SU-DHL-6 (cell line): Measurements from ENCODE around the gene PACC1.

Source experiments
- H2AFZ ChIP-seq: fragments of 200-600 bp; sonication (generic); 2 replicates; pipeline ENCODE4 v1.6.1; 2014; ENCODE audit warnings: low read depth, mild to moderate bottlenecking, moderate library complexity, mixed read lengths, antibody characterized with exemption, low read length; ENCODE audit not compliant: severe bottlenecking
- H3F3A ChIP-seq: fragments of 200-600 bp; shearing (Covaris generic); 2 replicates; pipeline ENCODE4 v1.6.0; 2016; ENCODE audit warnings: antibody characterized with exemption, mild to moderate bottlenecking; ENCODE audit not compliant: insufficient read depth
- H3K27ac ChIP-seq: fragments of 200-600 bp; sonication (generic); 2 replicates; pipeline ENCODE4 v1.5.1; 2016; ENCODE audit warnings: low read depth, mild to moderate bottlenecking, low read length, moderate library complexity, mixed read lengths
- H3K27me3 ChIP-seq: fragments of 200-600 bp; sonication (generic), shearing (Covaris generic); 2 replicates; pipeline ENCODE4 v1.6.0; 2014; ENCODE audit warnings: mild to moderate bottlenecking, low read length
- H3K36me3 ChIP-seq: fragments of 200-600 bp; sonication (generic); 2 replicates; pipeline ENCODE4 v1.6.1; 2014; ENCODE audit warnings: mild to moderate bottlenecking, low read length, mixed read lengths
- H3K4me2 ChIP-seq: fragments of 300-600, 200-600 bp; shearing (Covaris generic), sonication (generic); 2 replicates; pipeline ENCODE4 v1.6.0; 2014; ENCODE audit warnings: low read length, low read depth, mild to moderate bottlenecking; ENCODE audit not compliant: poor library complexity, severe bottlenecking
- H3K4me3 ChIP-seq: fragments of 200-600 bp; sonication (generic); 2 replicates; pipeline ENCODE4 v1.5.1; 2014; ENCODE audit warnings: antibody characterized with exemption, low read length, mild to moderate bottlenecking, mixed read lengths; ENCODE audit not compliant: insufficient read depth, poor library complexity, severe bottlenecking
- H3K79me2 ChIP-seq: fragments of 200-600 bp; sonication (generic); 2 replicates; pipeline ENCODE4 v1.6.1; 2014; ENCODE audit warnings: mild to moderate bottlenecking, low read length, moderate library complexity; ENCODE audit not compliant: insufficient read depth
- H3K9ac ChIP-seq: fragments of 200-600 bp; sonication (generic); 2 replicates; pipeline ENCODE4 v1.7.0; 2014; ENCODE audit warnings: mild to moderate bottlenecking, low read length
- H3K9me2 ChIP-seq: fragments of 200-600 bp; sonication (generic); replicated peaks from 2 replicates; pipeline ENCODE4 v1.6.1; 2014; ENCODE audit warnings: low read length; ENCODE audit not compliant: insufficient read depth
- H3K9me3 ChIP-seq: fragments of 200-600 bp; sonication (generic); 2 replicates; pipeline ENCODE4 v1.6.1; 2014; ENCODE audit warnings: low read length, mixed read lengths; ENCODE audit not compliant: insufficient read depth
- H4K20me1 ChIP-seq: fragments of 200-600 bp; sonication (generic); 2 replicates; pipeline ENCODE4 v1.6.1; 2014; ENCODE audit warnings: low read depth, mild to moderate bottlenecking, antibody characterized with exemption, low read length, moderate library complexity, mixed read lengths
- EZH2phosphoT487 ChIP-seq: fragments of 200-600 bp; sonication (generic), shearing (Covaris generic); conservative IDR thresholded peaks from 2 replicates; pipeline ENCODE4 v1.6.1; 2018; ENCODE audit warnings: mild to moderate bottlenecking, antibody characterized with exemption, low read length, moderate library complexity, mixed read lengths
- TF ChIP-seq, protein P1 (sequence below): fragments of 200-600 bp; sonication (generic); IDR thresholded peaks from one replicate; pipeline ENCODE4 v1.5.1; 2017; ENCODE audit warnings: antibody characterized with exemption, mild to moderate bottlenecking, low read length, moderate library complexity; ENCODE audit not compliant: insufficient read depth, poor library complexity, severe bottlenecking

PACC1 gene

DNA sequence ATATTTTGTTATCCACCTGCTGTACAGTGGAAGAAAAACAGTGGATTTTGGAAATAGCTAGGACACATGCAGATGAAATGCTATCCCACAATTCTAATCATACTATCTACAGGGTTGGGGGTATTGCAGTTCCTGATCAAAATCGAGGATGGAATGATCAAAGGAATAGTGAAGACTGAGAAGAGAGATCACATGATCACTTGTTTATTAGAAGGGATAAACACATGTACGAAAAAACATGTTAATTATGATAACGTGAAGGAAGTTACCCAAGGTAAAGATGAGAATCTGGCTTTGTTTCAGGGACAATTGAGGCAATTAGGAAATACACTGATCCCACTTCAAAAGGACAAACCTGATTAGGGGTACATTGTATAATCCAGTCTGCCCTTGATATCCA, 9.2 kb upstream of the PACC1 start:
- H3K4me3 ChIP-seq = no peak overlapping the region
- no peaks in the 10 kb centered on the region for H4K20me1 ChIP-seq
- H3K4me2 ChIP-seq = no peak overlapping the region
- H3K9ac ChIP-seq = no peak overlapping the region
- no peaks in the 10 kb centered on the region for H3F3A ChIP-seq
- H3K9me3 ChIP-seq = no peaks in the 10 kb centered on the region
- no peaks in the 10 kb centered on the region for H3K9me2 ChIP-seq
- TF ChIP-seq, protein P1, sequence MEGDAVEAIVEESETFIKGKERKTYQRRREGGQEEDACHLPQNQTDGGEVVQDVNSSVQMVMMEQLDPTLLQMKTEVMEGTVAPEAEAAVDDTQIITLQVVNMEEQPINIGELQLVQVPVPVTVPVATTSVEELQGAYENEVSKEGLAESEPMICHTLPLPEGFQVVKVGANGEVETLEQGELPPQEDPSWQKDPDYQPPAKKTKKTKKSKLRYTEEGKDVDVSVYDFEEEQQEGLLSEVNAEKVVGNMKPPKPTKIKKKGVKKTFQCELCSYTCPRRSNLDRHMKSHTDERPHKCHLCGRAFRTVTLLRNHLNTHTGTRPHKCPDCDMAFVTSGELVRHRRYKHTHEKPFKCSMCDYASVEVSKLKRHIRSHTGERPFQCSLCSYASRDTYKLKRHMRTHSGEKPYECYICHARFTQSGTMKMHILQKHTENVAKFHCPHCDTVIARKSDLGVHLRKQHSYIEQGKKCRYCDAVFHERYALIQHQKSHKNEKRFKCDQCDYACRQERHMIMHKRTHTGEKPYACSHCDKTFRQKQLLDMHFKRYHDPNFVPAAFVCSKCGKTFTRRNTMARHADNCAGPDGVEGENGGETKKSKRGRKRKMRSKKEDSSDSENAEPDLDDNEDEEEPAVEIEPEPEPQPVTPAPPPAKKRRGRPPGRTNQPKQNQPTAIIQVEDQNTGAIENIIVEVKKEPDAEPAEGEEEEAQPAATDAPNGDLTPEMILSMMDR = no peak
- no peak for TF ChIP-seq EZH2phosphoT487
- no peak overlapping the region for H3K27ac ChIP-seq
- H3K36me3 ChIP-seq = no peaks in the 10 kb centered on the region
- no peaks in the 10 kb centered on the region for H3K27me3 ChIP-seq
- no peak overlapping the region for H2AFZ ChIP-seq
- H3K79me2 ChIP-seq = no peaks in the 10 kb centered on the region

DNA sequence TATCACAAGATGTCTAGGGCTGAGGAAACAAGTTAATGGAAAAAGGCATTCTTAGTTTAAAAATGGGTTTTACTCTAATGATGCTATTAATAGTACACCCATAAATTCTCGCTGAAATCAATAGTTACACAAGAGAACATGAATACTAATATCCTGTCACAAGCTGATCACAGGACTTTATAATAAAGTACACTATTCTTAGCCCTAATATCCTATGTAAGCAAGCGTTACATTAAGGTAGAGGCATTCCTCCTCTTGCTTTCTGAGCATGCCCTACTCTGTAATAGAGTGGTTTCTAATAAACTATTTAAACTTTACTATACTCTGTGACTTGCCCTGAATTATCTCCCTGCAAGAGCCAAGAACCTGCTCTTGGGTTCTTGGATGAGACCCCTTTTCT, 6.5 kb upstream of the PACC1 start:
- Histone ChIP-seq H3F3A (no peaks in the 10 kb centered on the region), H4K20me1 (no peaks in the 10 kb centered on the region), H3K4me3 (no peak overlapping the region), H2AFZ (no peak overlapping the region), H3K9me2 (no peaks in the 10 kb centered on the region), H3K27ac (no peak overlapping the region), H3K4me2 (no peak overlapping the region), H3K79me2 (no peaks in the 10 kb centered on the region), H3K27me3 (no peaks in the 10 kb centered on the region), H3K9me3 (no peaks in the 10 kb centered on the region), H3K36me3 (no peaks in the 10 kb centered on the region), H3K9ac (no peak overlapping the region)
- no peak for TF ChIP-seq EZH2phosphoT487
- TF ChIP-seq, protein P1 = no peak

DNA sequence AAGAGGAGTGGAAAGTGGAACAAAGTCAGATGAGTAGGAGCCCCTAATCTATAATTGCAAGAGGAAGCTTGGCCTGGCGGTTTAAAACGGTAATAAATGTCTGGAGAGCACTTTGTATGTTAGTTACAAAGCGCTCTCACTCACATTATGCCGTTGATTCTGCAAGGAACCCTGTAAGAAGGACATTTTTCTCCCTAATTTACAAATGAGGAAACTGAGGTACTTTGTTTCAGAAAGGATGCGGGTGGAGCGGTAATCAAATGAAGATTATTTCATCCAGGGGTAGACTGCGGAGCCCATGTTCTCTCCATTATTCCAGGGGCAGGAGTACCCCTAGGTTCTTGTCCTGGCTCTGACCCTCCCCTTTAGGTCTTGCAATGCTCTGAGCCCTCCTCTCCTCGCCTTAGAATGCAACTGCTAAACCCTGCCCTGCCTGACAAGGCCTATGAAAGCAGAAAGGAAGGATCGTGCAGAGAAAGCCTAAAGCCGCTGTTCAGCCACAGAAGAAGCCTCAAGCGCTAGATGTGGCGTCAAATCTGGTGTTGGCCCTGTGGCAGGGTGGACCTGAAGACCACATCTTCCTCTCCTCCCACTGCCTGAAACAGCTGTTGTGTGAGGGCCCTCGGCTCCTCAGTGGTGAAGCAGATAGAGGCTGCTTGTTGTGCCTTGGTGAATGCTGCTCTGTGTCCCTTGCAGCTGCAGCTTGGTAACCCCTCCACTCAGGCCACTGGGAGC, 588 bp upstream of the PACC1 start:
- TF ChIP-seq EZH2phosphoT487 = no peak
- TF ChIP-seq, protein P1 = no peak
- no peaks in the 10 kb centered on the region for H3K27me3 ChIP-seq

More for the DNA sequence above, 588 bp upstream of the PACC1 start:
- Histone ChIP-seq H3K79me2 (peaks cover 25% of the 10 kb centered on the region), H3K9me2 (no peaks in the 10 kb centered on the region), H3K9me3 (no peaks in the 10 kb centered on the region), H3K9ac (peak overlapping the region; percentile 80), H3K27ac (peak overlapping the region; percentile 17; the same call in 1 of the 2 replicates), H3K36me3 (no peaks in the 10 kb centered on the region), H3K4me3 (peak overlapping the region; percentile 33), H3K4me2 (peak overlapping the region; percentile 73), H2AFZ (peak overlapping the region; percentile 77), H4K20me1 (no peaks in the 10 kb centered on the region), H3F3A (no peaks in the 10 kb centered on the region)
